ENCODE results near the gene RALGAPB.
"Not testable (repeated sequence)": the region's sequence is repeated elsewhere in the genome, so short reads cannot be mapped to it uniquely, and the experiment has no call there.

The RALGAPB gene

GRCh38 chr20:38499366-38499765, 26.7 kb downstream of the RALGAPB start:
- DNase-seq: no peak

- DNase-seq: no peak
Observed at GRCh38 chr20:38501858-38502436, 29.3 kb downstream of the RALGAPB start.

- DNase-seq: no peak
Observed at GRCh38 chr20:38504368-38505090, 31.9 kb downstream of the RALGAPB start.

- DNase-seq: no peak
Observed at GRCh38 chr20:38505091-38505455, 32.4 kb downstream of the RALGAPB start.

- DNase-seq: not testable (repeated sequence)
Observed at GRCh38 chr20:38511726-38512125, 39.1 kb downstream of the RALGAPB start.

GRCh38 chr20:38514185-38514584, 41.5 kb downstream of the RALGAPB start:
- DNase-seq: no peak

GRCh38 chr20:38514947-38515346, 42.3 kb downstream of the RALGAPB start:
- DNase-seq: no peak

- DNase-seq: no peak
Observed at GRCh38 chr20:38515631-38516030, 43.0 kb downstream of the RALGAPB start.

- no peak for DNase-seq
Observed at GRCh38 chr20:38519426-38519825, 46.8 kb downstream of the RALGAPB start.

GRCh38 chr20:38520261-38520660, 47.6 kb downstream of the RALGAPB start:
- DNase-seq: no peak

GRCh38 chr20:38523697-38524096, 51.1 kb downstream of the RALGAPB start:
- DNase-seq: no peak

GRCh38 chr20:38528167-38528566, 55.5 kb downstream of the RALGAPB start:
- DNase-seq: no peak

- DNase-seq: no peak
Observed at GRCh38 chr20:38531021-38531420, 58.4 kb downstream of the RALGAPB start.

- DNase-seq: no peak
Observed at GRCh38 chr20:38534756-38535155, 62.1 kb downstream of the RALGAPB start.

- DNase-seq: no peak
Observed at GRCh38 chr20:38536310-38536709, 63.7 kb downstream of the RALGAPB start.

GRCh38 chr20:38537176-38537575, 64.5 kb downstream of the RALGAPB start:
- no peak for DNase-seq

- DNase-seq: no peak
Observed at GRCh38 chr20:38538789-38539188, 66.1 kb downstream of the RALGAPB start.

- no peak for DNase-seq
Observed at GRCh38 chr20:38543014-38543906, 70.6 kb downstream of the RALGAPB start.

- DNase-seq: no peak
Observed at GRCh38 chr20:38545771-38546170, 73.1 kb downstream of the RALGAPB start.

GRCh38 chr20:38547288-38548085, 74.8 kb downstream of the RALGAPB start:
- DNase-seq: no peak

GRCh38 chr20:38548356-38549083, 75.9 kb downstream of the RALGAPB start:
- DNase-seq: no peak

- DNase-seq: no peak
Observed at GRCh38 chr20:38550274-38550673, 77.6 kb downstream of the RALGAPB start.
